ENCODE measurements around the gene RASAL2.

DNA sequence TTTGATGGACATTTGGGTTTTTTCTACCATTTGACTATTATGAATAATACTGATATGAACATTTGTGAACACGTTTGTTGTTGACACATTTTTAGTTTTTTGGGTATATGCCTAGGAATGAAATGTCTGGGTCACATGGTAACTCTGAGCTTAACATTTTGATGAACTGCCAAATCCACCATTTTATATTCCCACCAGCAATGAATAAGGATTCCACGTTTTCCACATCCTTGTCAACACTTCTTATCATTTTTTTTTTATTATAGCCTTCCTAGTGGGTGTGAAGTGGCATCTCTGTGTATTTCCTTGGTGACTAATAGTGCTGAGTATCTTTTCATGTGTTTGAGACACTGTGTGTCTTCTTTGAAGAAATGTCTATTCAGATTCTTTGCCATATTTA lies 67.6 kb downstream of the RASAL2 start:
- TF ChIP-seq EZH2 (IDR thresholded peaks at IDR 0.05; ENCODE audit: insufficient read depth, low read length): no peak
- TF ChIP-seq, protein P1, sequence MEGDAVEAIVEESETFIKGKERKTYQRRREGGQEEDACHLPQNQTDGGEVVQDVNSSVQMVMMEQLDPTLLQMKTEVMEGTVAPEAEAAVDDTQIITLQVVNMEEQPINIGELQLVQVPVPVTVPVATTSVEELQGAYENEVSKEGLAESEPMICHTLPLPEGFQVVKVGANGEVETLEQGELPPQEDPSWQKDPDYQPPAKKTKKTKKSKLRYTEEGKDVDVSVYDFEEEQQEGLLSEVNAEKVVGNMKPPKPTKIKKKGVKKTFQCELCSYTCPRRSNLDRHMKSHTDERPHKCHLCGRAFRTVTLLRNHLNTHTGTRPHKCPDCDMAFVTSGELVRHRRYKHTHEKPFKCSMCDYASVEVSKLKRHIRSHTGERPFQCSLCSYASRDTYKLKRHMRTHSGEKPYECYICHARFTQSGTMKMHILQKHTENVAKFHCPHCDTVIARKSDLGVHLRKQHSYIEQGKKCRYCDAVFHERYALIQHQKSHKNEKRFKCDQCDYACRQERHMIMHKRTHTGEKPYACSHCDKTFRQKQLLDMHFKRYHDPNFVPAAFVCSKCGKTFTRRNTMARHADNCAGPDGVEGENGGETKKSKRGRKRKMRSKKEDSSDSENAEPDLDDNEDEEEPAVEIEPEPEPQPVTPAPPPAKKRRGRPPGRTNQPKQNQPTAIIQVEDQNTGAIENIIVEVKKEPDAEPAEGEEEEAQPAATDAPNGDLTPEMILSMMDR (IDR thresholded peaks at IDR 0.05; ENCODE audit: insufficient read depth, low read depth, low read length): no peak
